22Rv1 (cell line): ENCODE results near the gene PPP2R5E.

ENCODE experiments used
- ZFX ChIP-seq: fragments of 450-650 bp; IDR thresholded peaks from 2 replicates; pipeline ENCODE4 v1.6.1; 2017; ENCODE audit warnings: antibody characterized with exemption, borderline replicate concordance
- TF ChIP-seq, protein P1 (sequence below): fragments of 450-650 bp; IDR thresholded peaks from 2 replicates; pipeline ENCODE4 v1.5.1; 2017; ENCODE audit warnings: mild to moderate bottlenecking

- TF ChIP-seq, protein P1, sequence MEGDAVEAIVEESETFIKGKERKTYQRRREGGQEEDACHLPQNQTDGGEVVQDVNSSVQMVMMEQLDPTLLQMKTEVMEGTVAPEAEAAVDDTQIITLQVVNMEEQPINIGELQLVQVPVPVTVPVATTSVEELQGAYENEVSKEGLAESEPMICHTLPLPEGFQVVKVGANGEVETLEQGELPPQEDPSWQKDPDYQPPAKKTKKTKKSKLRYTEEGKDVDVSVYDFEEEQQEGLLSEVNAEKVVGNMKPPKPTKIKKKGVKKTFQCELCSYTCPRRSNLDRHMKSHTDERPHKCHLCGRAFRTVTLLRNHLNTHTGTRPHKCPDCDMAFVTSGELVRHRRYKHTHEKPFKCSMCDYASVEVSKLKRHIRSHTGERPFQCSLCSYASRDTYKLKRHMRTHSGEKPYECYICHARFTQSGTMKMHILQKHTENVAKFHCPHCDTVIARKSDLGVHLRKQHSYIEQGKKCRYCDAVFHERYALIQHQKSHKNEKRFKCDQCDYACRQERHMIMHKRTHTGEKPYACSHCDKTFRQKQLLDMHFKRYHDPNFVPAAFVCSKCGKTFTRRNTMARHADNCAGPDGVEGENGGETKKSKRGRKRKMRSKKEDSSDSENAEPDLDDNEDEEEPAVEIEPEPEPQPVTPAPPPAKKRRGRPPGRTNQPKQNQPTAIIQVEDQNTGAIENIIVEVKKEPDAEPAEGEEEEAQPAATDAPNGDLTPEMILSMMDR = no peak
- TF ChIP-seq ZFX = no peak
Observed at GRCh38 chr14:63398952-63399351, 144.2 kb downstream of the PPP2R5E start.
